Gastrocnemius medialis (tissue), 4 donors: ENCODE measurements around the gene XPC.

Experiments used
- CTCF ChIP-seq, 5 experiments: fragments of 450-650 bp in 3 of 5; fragments of 200-600 bp in 2 of 5; sonication (generic) in 2 of 5; IDR thresholded peaks in 4 of 5; conservative IDR thresholded peaks in 1 of 5; 1 replicate in 4 of 5; 2 replicates in 1 of 5; pipeline ENCODE4 v1.5.1; 2016 to 2019; ENCODE audit warnings: antibody characterized with exemption in 5 of 5, mild to moderate bottlenecking in 3 of 5, moderate library complexity in 3 of 5
- POLR2A ChIP-seq, 2 donors: fragments of 450-650 bp; IDR thresholded peaks; one replicate each; pipeline ENCODE4 v1.6.1; 2017; ENCODE audit warnings: antibody characterized with exemption in 2 of 2, mild to moderate bottlenecking in 2 of 2, moderate library complexity in 2 of 2

GRCh38 chr3:14127516-14128161 lies 50.8 kb downstream of the XPC start:
- TF ChIP-seq CTCF (IDR thresholded peaks at IDR 0.05 in 4 of 5, conservative IDR thresholded peaks at IDR 0.05 in 1 of 5), result no peak
- TF ChIP-seq POLR2A (IDR thresholded peaks at IDR 0.05), result no peak
